ENCODE data around the gene ZNF12. TPM values are rescaled to one million over a fixed set of nuclear protein-coding genes. Genes with fewer than 3 reads are reported as not detected.

The ZNF12 gene
- polyA plus RNA-seq, 3 donors, result 4.9 to 8.1 (median 5.7) TPM

GRCh38 chr7:6642861-6643640, 63.7 kb downstream of the ZNF12 start:
- peaks cover 25% of the 10 kb centered on the region for H3K4me1 Mint-ChIP-seq
- Histone ChIP-seq H3K79me2 (ENCODE audit: insufficient read depth, low read length) (peaks cover 47% of the 10 kb centered on the region), H3K9me3 (replicated peaks in 1 of 2; ENCODE audit: control insufficient read depth in 1 of 2, insufficient read depth in 1 of 2, low read length in 2 of 2) (peaks cover 0 to 2% of the 10 kb centered on the region in 2 donors), H3K36me3 (replicated peaks in 1 of 2; ENCODE audit: control insufficient read depth in 1 of 2, insufficient read depth in 2 of 2, low read length in 2 of 2) (peaks cover 71 to 89% of the 10 kb centered on the region in 2 donors), H3K4me1 (ENCODE audit: control insufficient read depth in 1 of 2, insufficient read depth in 2 of 2, low read length in 2 of 2) (peaks cover 15 to 22% of the 10 kb centered on the region in 2 donors), H3K4me3 (replicated peaks in 1 of 3; ENCODE audit: low read depth in 2 of 3, low read length in 3 of 3) (no peak overlapping the region), H3K27ac (ENCODE audit: low read depth in 1 of 2, low read length in 2 of 2) (no peak overlapping the region), H3K27me3 (ENCODE audit: control insufficient read depth in 2 of 2, insufficient read depth in 2 of 2, low read length in 2 of 2) (no peaks in the 10 kb centered on the region), H3K4me2 (replicated peaks; ENCODE audit: extremely low read depth, low read length, poor library complexity, severe bottlenecking) (no peak overlapping the region), H4K20me1 (ENCODE audit: insufficient read depth, low read length) (peaks cover 94% of the 10 kb centered on the region), H2AFZ (ENCODE audit: insufficient read depth, low read depth, low read length, poor library complexity, severe bottlenecking) (no peak overlapping the region), H3K9ac (ENCODE audit: insufficient read depth, low read length, poor library complexity, severe bottlenecking) (no peak overlapping the region)
- intact Hi-C loops (cut with micrococcal nuclease), result loop anchor here in 1 of 2 donors (5.0 kb wide), 1 partner anchor 64 kb away; the partner anchor contains the start of gene ZNF12
- no peak overlapping the region for H3K4me3 Mint-ChIP-seq
- H3K27ac Mint-ChIP-seq, result peak overlapping the region in 1 of 7 donors; percentile 46
- DNase-seq, result no peak
- 96% methylated on average over 21 of the region's 22 CpGs for WGBS (ENCODE audit: insufficient coverage)
- H3K9me3 Mint-ChIP-seq, result peaks cover 0 to 18% (median 1%) of the 10 kb centered on the region in 7 donors
- H3K36me3 Mint-ChIP-seq, result peaks cover 84 to 96% of the 10 kb centered on the region in 2 donors
- no peak for TF ChIP-seq CTCF (IDR thresholded peaks at IDR 0.05)
- H3K27me3 Mint-ChIP-seq (ENCODE audit: low read depth in 3 of 3), result peaks cover 0 to 3% (median 0%) of the 10 kb centered on the region in 3 donors

- intact Hi-C loops (cut with micrococcal nuclease), result loop anchor here in 1 of 2 donors (5.0 kb wide), 1 partner anchor 65 kb away; the partner anchor contains the start of gene ZNF12
- H3K79me2 ChIP-seq (ENCODE audit: insufficient read depth, low read length), result peaks cover 48% of the 10 kb centered on the region
- H3K4me3 ChIP-seq (replicated peaks in 1 of 3; ENCODE audit: low read depth in 2 of 3, low read length in 3 of 3), result no peak overlapping the region
- no peak overlapping the region for H3K27ac ChIP-seq (ENCODE audit: low read depth in 1 of 2, low read length in 2 of 2)
- WGBS (ENCODE audit: insufficient coverage), result 98% methylated on average over 24 of the region's 24 CpGs
- no peak overlapping the region for H3K4me3 Mint-ChIP-seq
- H3K9me3 Mint-ChIP-seq, result peaks cover 0 to 18% (median under 1%) of the 10 kb centered on the region in 7 donors
- H3K9me3 ChIP-seq (replicated peaks in 1 of 2; ENCODE audit: control insufficient read depth in 1 of 2, insufficient read depth in 1 of 2, low read length in 2 of 2), result no peaks in the 10 kb centered on the region
- DNase-seq, result no peak
- H3K4me1 ChIP-seq (ENCODE audit: control insufficient read depth in 1 of 2, insufficient read depth in 2 of 2, low read length in 2 of 2), result peaks cover 19 to 28% of the 10 kb centered on the region in 2 donors
- H3K27me3 ChIP-seq (ENCODE audit: control insufficient read depth in 2 of 2, insufficient read depth in 2 of 2, low read length in 2 of 2), result no peaks in the 10 kb centered on the region
- H3K27me3 Mint-ChIP-seq (ENCODE audit: low read depth in 3 of 3), result peaks cover 0 to 3% (median 0%) of the 10 kb centered on the region in 3 donors
- no peak overlapping the region for H2AFZ ChIP-seq (ENCODE audit: insufficient read depth, low read depth, low read length, poor library complexity, severe bottlenecking)
- peaks cover 28% of the 10 kb centered on the region for H3K4me1 Mint-ChIP-seq
- no peak for TF ChIP-seq CTCF (IDR thresholded peaks at IDR 0.05)
- H3K36me3 ChIP-seq (replicated peaks in 1 of 2; ENCODE audit: control insufficient read depth in 1 of 2, insufficient read depth in 2 of 2, low read length in 2 of 2), result peaks cover 65 to 82% of the 10 kb centered on the region in 2 donors
- H3K36me3 Mint-ChIP-seq, result peaks cover 78 to 89% of the 10 kb centered on the region in 2 donors
- no peak overlapping the region for H3K4me2 ChIP-seq (replicated peaks; ENCODE audit: extremely low read depth, low read length, poor library complexity, severe bottlenecking)
- H3K27ac Mint-ChIP-seq, result peak overlapping the region in 2 of 7 donors; percentile 15 to 35
- peaks cover 90% of the 10 kb centered on the region for H4K20me1 ChIP-seq (ENCODE audit: insufficient read depth, low read length)
- no peak overlapping the region for H3K9ac ChIP-seq (ENCODE audit: insufficient read depth, low read length, poor library complexity, severe bottlenecking)
These were observed 64.4 kb downstream of the ZNF12 start for GRCh38 chr7:6642239-6642839.

Data from CD14-positive monocyte (primary cell).